Left renal pelvis (tissue), 4 donors: ENCODE results near the gene ETV3L. TPM values are rescaled to one million over a fixed set of nuclear protein-coding genes. Genes with fewer than 3 reads are reported as not detected.
A peak's percentile ranks its signal among the peaks of the same experiment; 100 is the strongest.
"Not testable (repeated sequence)": the region's sequence is repeated elsewhere in the genome, so short reads cannot be mapped to it uniquely, and the experiment has no call there.

Experiments used
- DNase-seq, 4 donors: peaks; one replicate each; pipeline ENCODE4 v3.0.0-alpha.2; 2013; ENCODE audit warnings: low read depth in 4 of 4, low spot score in 3 of 4
- polyA plus RNA-seq, 4 donors: library from polyadenylated mRNA; unstranded; fragments of 120-200 nt; gene quantifications; one replicate each; pipeline ENCODE4 v1.2.1, GENCODE V29; 2013; ENCODE audit not compliant: insufficient read length in 4 of 4

Gene ETV3L
- polyA plus RNA-seq, 4 donors, result 0.07 TPM; not detected in 3

- no peak for DNase-seq
These were observed 14.2 kb downstream of the ETV3L start for GRCh38 chr1:157085421-157085820.

GRCh38 chr1:157084720-157085119, 14.9 kb downstream of the ETV3L start:
- DNase-seq, result no peak

- no peak for DNase-seq
These were observed 17.9 kb downstream of the ETV3L start for GRCh38 chr1:157081707-157082106.

- DNase-seq, result no peak
These were observed 18.9 kb downstream of the ETV3L start for GRCh38 chr1:157080714-157081113.

- DNase-seq, result no peak
These were observed 22.2 kb downstream of the ETV3L start for GRCh38 chr1:157077394-157077793.

- DNase-seq, result peak in 3 of 4 donors; percentile 26 to 51 (median 35)
These were observed 25.5 kb downstream of the ETV3L start for GRCh38 chr1:157073944-157074685.

- DNase-seq, result no peak
These were observed 30.0 kb downstream of the ETV3L start for GRCh38 chr1:157069601-157070000.

- DNase-seq, result not testable (repeated sequence)
These were observed 40.4 kb downstream of the ETV3L start for GRCh38 chr1:157059241-157059640.

- no peak for DNase-seq
These were observed 43.3 kb downstream of the ETV3L start for GRCh38 chr1:157056269-157056668.

GRCh38 chr1:157055729-157056128, 43.9 kb downstream of the ETV3L start:
- not testable (repeated sequence) for DNase-seq

GRCh38 chr1:157050836-157051235, 48.8 kb downstream of the ETV3L start:
- no peak for DNase-seq

GRCh38 chr1:157047062-157047410, 52.6 kb downstream of the ETV3L start:
- DNase-seq, result no peak

GRCh38 chr1:157045250-157046218, 54.1 kb downstream of the ETV3L start, which contains the start of gene ARHGEF11:
ARHGEF11 (minus strand) TSS chr1:157045742; CDS start chr1:157044330, 1,412 bp downstream.
- peak; percentile 76 to 87 (median 86) for DNase-seq

- no peak for DNase-seq
These were observed 55.3 kb downstream of the ETV3L start for GRCh38 chr1:157044326-157044725.

- DNase-seq, result no peak
These were observed 55.9 kb downstream of the ETV3L start for GRCh38 chr1:157043685-157044084.

- DNase-seq, result no peak
These were observed 56.8 kb downstream of the ETV3L start for GRCh38 chr1:157042846-157043245.

Other genes starting within 250 kb of the ETV3L start
- 1 to 10 TPM; 1.0 to 3.9 (median 1.3) TPM for gene INSRR, start 240.7 kb downstream of the ETV3L start, polyA plus RNA-seq
- 1 to 10 TPM; 1.2 to 3.1 (median 2.0) TPM for gene NTRK1, start 238.9 kb downstream of the ETV3L start, polyA plus RNA-seq
- gene PEAR1, start 206.1 kb downstream of the ETV3L start, polyA plus RNA-seq, result 10 to 100 TPM; 18.1 to 64.2 (median 21.6) TPM
- 1 to 10 TPM in 1 of 4 donors, under 1 TPM in 3; 0.32 to 1.4 (median 0.71) TPM for gene LRRC71, start 179.2 kb downstream of the ETV3L start, polyA plus RNA-seq
- gene ARHGEF11, start 54.1 kb downstream of the ETV3L start, polyA plus RNA-seq, result 10 to 100 TPM; 27.4 to 42.3 (median 31.3) TPM
- gene ETV3, start 38.6 kb upstream of the ETV3L start, polyA plus RNA-seq, result 10 to 100 TPM; 25.4 to 29.1 (median 27.7) TPM